ENCODE results near the gene PPFIBP2. TPM values are rescaled to one million over a fixed set of nuclear protein-coding genes. Genes with fewer than 3 reads are reported as not detected.

Gene PPFIBP2
- total and polyA plus RNA-seq, 2 of the 13 experiments (the other 11 are each of a cell fraction or from before 2014, with no cell fraction given): 15.0 to 52.5 TPM

DNA sequence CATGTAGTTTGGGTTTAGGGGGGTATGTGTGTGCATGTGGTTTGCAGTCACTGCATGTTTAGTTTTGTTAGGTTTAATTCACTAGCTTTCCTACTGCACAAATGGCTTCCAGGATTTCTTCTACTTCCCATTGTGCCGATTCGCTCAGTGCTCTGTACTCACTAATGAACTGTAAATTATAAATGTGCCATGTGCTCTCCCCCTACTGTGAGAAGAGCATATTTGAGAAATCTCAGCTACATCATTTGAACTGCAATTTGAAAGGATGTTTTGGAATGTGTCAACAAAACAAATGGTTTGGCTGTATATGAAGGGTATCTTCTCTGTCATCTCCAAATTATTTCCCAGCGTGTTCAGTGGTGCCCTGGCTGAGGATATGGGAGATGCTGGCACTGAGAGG lies 131.4 kb downstream of the PPFIBP2 start:
- TF ChIP-seq, protein P1, sequence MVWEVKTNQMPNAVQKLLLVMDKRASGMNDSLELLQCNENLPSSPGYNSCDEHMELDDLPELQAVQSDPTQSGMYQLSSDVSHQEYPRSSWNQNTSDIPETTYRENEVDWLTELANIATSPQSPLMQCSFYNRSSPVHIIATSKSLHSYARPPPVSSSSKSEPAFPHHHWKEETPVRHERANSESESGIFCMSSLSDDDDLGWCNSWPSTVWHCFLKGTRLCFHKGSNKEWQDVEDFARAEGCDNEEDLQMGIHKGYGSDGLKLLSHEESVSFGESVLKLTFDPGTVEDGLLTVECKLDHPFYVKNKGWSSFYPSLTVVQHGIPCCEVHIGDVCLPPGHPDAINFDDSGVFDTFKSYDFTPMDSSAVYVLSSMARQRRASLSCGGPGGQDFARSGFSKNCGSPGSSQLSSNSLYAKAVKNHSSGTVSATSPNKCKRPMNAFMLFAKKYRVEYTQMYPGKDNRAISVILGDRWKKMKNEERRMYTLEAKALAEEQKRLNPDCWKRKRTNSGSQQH (CRISPR knock-in tag; IDR thresholded peaks at IDR 0.05; ENCODE audit: low read depth): no peak
- TF ChIP-seq BCL6 (CRISPR knock-in tag; IDR thresholded peaks at IDR 0.05) (no peak), DR1 (CRISPR knock-in tag; IDR thresholded peaks at IDR 0.05) (no peak), TBX3 (IDR thresholded peaks at IDR 0.05; ENCODE audit: borderline replicate concordance) (no peak), SNAPC2 (CRISPR knock-in tag; IDR thresholded peaks at IDR 0.05) (no peak), NR2C2 (CRISPR knock-in tag; IDR thresholded peaks at IDR 0.05; ENCODE audit: borderline replicate concordance) (no peak), WIZ (CRISPR knock-in tag; IDR thresholded peaks at IDR 0.05) (no peak), ATF7 (IDR thresholded peaks at IDR 0.05) (no peak), ATF7 (CRISPR knock-in tag; IDR thresholded peaks at IDR 0.05) (no peak), MED8 (CRISPR knock-in tag; IDR thresholded peaks at IDR 0.05; ENCODE audit: insufficient replicate concordance) (no peak)
- TF ChIP-seq, protein P2, sequence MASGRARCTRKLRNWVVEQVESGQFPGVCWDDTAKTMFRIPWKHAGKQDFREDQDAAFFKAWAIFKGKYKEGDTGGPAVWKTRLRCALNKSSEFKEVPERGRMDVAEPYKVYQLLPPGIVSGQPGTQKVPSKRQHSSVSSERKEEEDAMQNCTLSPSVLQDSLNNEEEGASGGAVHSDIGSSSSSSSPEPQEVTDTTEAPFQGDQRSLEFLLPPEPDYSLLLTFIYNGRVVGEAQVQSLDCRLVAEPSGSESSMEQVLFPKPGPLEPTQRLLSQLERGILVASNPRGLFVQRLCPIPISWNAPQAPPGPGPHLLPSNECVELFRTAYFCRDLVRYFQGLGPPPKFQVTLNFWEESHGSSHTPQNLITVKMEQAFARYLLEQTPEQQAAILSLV (CRISPR knock-in tag; IDR thresholded peaks at IDR 0.05; ENCODE audit: borderline replicate concordance): no peak
- TF ChIP-seq, protein P3, sequence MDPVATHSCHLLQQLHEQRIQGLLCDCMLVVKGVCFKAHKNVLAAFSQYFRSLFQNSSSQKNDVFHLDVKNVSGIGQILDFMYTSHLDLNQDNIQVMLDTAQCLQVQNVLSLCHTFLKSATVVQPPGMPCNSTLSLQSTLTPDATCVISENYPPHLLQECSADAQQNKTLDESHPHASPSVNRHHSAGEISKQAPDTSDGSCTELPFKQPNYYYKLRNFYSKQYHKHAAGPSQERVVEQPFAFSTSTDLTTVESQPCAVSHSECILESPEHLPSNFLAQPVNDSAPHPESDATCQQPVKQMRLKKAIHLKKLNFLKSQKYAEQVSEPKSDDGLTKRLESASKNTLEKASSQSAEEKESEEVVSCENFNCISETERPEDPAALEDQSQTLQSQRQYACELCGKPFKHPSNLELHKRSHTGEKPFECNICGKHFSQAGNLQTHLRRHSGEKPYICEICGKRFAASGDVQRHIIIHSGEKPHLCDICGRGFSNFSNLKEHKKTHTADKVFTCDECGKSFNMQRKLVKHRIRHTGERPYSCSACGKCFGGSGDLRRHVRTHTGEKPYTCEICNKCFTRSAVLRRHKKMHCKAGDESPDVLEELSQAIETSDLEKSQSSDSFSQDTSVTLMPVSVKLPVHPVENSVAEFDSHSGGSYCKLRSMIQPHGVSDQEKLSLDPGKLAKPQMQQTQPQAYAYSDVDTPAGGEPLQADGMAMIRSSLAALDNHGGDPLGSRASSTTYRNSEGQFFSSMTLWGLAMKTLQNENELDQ (CRISPR knock-in tag; IDR thresholded peaks at IDR 0.05; ENCODE audit: borderline replicate concordance): no peak
- TF ChIP-seq, protein P4, sequence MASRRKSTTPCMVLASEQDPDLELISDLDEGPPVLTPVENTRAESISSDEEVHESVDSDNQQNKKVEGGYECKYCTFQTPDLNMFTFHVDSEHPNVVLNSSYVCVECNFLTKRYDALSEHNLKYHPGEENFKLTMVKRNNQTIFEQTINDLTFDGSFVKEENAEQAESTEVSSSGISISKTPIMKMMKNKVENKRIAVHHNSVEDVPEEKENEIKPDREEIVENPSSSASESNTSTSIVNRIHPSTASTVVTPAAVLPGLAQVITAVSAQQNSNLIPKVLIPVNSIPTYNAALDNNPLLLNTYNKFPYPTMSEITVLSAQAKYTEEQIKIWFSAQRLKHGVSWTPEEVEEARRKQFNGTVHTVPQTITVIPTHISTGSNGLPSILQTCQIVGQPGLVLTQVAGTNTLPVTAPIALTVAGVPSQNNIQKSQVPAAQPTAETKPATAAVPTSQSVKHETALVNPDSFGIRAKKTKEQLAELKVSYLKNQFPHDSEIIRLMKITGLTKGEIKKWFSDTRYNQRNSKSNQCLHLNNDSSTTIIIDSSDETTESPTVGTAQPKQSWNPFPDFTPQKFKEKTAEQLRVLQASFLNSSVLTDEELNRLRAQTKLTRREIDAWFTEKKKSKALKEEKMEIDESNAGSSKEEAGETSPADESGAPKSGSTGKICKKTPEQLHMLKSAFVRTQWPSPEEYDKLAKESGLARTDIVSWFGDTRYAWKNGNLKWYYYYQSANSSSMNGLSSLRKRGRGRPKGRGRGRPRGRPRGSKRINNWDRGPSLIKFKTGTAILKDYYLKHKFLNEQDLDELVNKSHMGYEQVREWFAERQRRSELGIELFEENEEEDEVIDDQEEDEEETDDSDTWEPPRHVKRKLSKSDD (CRISPR knock-in tag; IDR thresholded peaks at IDR 0.05; ENCODE audit: low read depth): no peak
- no peak overlapping the region for H3K27ac ChIP-seq (ENCODE audit: extremely low read length, insufficient read depth, low read length)
- no peak for DNase-seq (ENCODE audit: low spot score)
- H3K4me3 ChIP-seq (replicated peaks in 1 of 3; ENCODE audit: insufficient read depth in 1 of 3, low read depth in 2 of 3, low read length in 3 of 3): no peak overlapping the region
- ChIA-PET CTCF (ENCODE audit: low intra/inter-chr PET ratio, low total read pairs) (no interaction called here), POLR2A (no interaction called here)
- H3K9ac ChIP-seq (ENCODE audit: insufficient read depth, low read depth, low read length): no peak overlapping the region
- ATAC-seq: no peak
- H4K20me1 ChIP-seq (ENCODE audit: insufficient read depth, low read length): no peaks in the 10 kb centered on the region
- H3K9me3 ChIP-seq (ENCODE audit: low read length): no peaks in the 10 kb centered on the region
- FAIRE-seq: no peak
- BruUV-seq (replicated peaks): no TSS peak
- in situ Hi-C loops (cut with HindIII; ENCODE audit: extremely low pct_ligation_motif_present, low pct_unique_long_range_greater_than_20kb) (no loop called here), intact Hi-C loops (cut with micrococcal nuclease; ENCODE audit: unreplicated experiment) (no loop called here)
- H3K36me3 ChIP-seq (replicated peaks in 1 of 2; ENCODE audit: control insufficient read depth in 1 of 2, insufficient read depth in 2 of 2, low read length in 2 of 2): peaks cover 32 to 61% of the 10 kb centered on the region in 2 experiments
- H3K4me2 ChIP-seq (ENCODE audit: low read depth, low read length): no peak overlapping the region
- H3K79me2 ChIP-seq (ENCODE audit: insufficient read depth, low read length): no peaks in the 10 kb centered on the region
- H3K27me3 ChIP-seq (ENCODE audit: control insufficient read depth in 1 of 2, insufficient read depth in 2 of 2, low read length in 2 of 2): no peaks in the 10 kb centered on the region
- H2AFZ ChIP-seq (ENCODE audit: low read length): no peak overlapping the region
- H3K4me1 ChIP-seq (ENCODE audit: insufficient read depth, low read length): no peaks in the 10 kb centered on the region
- 95% methylated on average over 3 of the region's 3 CpGs for WGBS (ENCODE audit: low lambda C conversion rate)
